Kidney (tissue), 14 donors: ENCODE results near the gene C1QTNF1. TPM values are rescaled to one million over a fixed set of nuclear protein-coding genes. Genes with fewer than 3 reads are reported as not detected.
A peak's percentile ranks its signal among the peaks of the same experiment; 100 is the strongest.

Source experiments
- DNase-seq, 5 donors: peaks; one replicate each; pipeline ENCODE4 v3.0.0-alpha.2; 2013 to 2020
- FAIRE-seq: peaks from 2 replicates; lab custom pipeline; 2012; peaks lifted over from hg19 to GRCh38; lab: Jason Lieb, UNC
- H3K27ac ChIP-seq, 2 donors: one replicate each; pipeline ENCODE4 v1.7.0; 2013; ENCODE audit warnings: low read depth in 2 of 2, low read length in 2 of 2, inconsistent platforms in 1 of 2
- H3K27me3 ChIP-seq: one replicate; pipeline ENCODE4 v1.7.1; 2013; ENCODE audit warnings: low read length, inconsistent platforms; ENCODE audit not compliant: control insufficient read depth, insufficient read depth
- H3K36me3 ChIP-seq, 3 donors: one replicate each; pipeline versions ENCODE4 v1.7.0 to v1.7.1; 2013; ENCODE audit warnings: low read length in 3 of 3, control low read depth in 1 of 3, inconsistent platforms in 1 of 3; ENCODE audit not compliant: insufficient read depth in 3 of 3, control insufficient read depth in 2 of 3
- H3K4me1 ChIP-seq, 3 donors: one replicate each; pipeline versions ENCODE4 v1.7.0 to v1.7.1; 2013; ENCODE audit warnings: low read length in 3 of 3, inconsistent platforms in 1 of 3, low read depth in 1 of 3; ENCODE audit not compliant: control insufficient read depth in 2 of 3, insufficient read depth in 2 of 3
- H3K4me3 ChIP-seq, 3 donors: one replicate each; pipeline versions ENCODE4 v1.7.0 to v1.8.1; 2013; ENCODE audit warnings: low read length in 3 of 3, control low read depth in 1 of 3, inconsistent platforms in 1 of 3
- H3K9ac ChIP-seq, 3 donors: one replicate each; pipeline versions ENCODE4 v1.7.0 to v1.7.1; 2013; ENCODE audit warnings: low read length in 3 of 3, control low read depth in 1 of 3, inconsistent platforms in 1 of 3
- H3K9me3 ChIP-seq, 3 donors: one replicate each; pipeline versions ENCODE4 v1.7.0 to v1.7.1; 2013; ENCODE audit warnings: low read length in 3 of 3, control low read depth in 1 of 3, inconsistent platforms in 1 of 3; ENCODE audit not compliant: control insufficient read depth in 2 of 3, insufficient read depth in 1 of 3
- intact Hi-C: fragments of 100-400 bp; cut with DNase I; formaldehyde crosslinking; loops from one replicate; pipeline ENCODE4 v1.11.1; 2022
- polyA plus RNA-seq: library from polyadenylated mRNA; stranded (reverse); fragments of 350-450 nt; fragmentation: Illumina TruSeq; extraction: RNeasy Lipid Tissue Mini Kit (QIAGEN cat#74804); gene quantifications from one replicate; pipeline ENCODE4 v1.2.3, GENCODE V29; 2014; ENCODE audit warnings: low read depth, low replicate concordance; ENCODE audit not compliant: insufficient read depth
- total RNA-seq: library from RNA; stranded (reverse); fragmentation: NEBNext Ultra II Directional; extraction: Animal tissue kit (Norgen Biotek cat#: 25700); gene quantifications from one replicate; pipeline ENCODE4 v1.2.1, GENCODE V29; 2021
- TF ChIP-seq, protein P1 (sequence below): IDR thresholded peaks from 3 replicates; pipeline ENCODE4 v1.5.1; 2012; ENCODE audit warnings: mild to moderate bottlenecking, moderate library complexity, borderline replicate concordance; ENCODE audit not compliant: insufficient read depth; ENCODE audit errors: extremely low read depth
- donor health status: control.
- donor health status: control.
- donor health status: control.
- donor health status: control.
- donor health status: control.
- donor health status: DM: yes; HTN: yes; CAD: no.
- donor health status: Normal renal cell carcinoma (clear cell type).

The C1QTNF1 gene
- total and polyA plus RNA-seq, 2 donors from 2014 or later: 18.0 to 65.2 TPM

DNA sequence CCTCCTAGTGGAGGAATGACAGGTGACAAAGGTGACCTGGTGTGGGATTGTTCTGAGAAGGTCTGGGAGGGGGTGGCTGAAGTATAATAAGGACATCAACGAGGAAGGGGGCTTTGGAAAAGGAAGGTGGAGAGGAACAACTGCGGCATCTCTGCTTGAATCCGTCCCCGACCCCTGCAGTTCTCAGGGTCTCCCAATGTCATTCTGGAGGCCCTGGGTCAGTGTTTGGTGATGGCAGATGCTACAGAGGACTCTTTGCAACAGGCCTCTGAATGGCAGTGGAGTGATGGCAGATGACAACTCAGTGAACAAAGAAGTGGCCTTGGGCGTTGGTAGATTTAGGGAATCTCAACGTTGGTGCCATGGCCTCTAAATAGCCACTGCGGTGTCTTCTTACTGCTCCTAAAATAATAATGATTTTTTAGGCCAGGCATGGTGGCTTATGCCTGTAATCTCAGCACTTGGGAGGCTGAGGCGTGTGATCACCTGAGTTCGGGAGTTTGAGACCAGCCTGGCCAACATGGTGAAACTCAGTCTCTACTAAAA lies 52.0 kb downstream of the C1QTNF1 start:
- no peak overlapping the region for H3K27ac ChIP-seq
- peak overlapping the region in 2 of 3 donors; percentile 46 to 71 for H3K4me3 ChIP-seq
- FAIRE-seq (no peak), DNase-seq (no peak)
- no peaks in the 10 kb centered on the region for H3K27me3 ChIP-seq
- H3K9me3 ChIP-seq: no peaks in the 10 kb centered on the region
- H3K9ac ChIP-seq: peak overlapping the region in 1 of 3 donors; percentile 65
- H3K36me3 ChIP-seq: peaks cover 0 to 17% (median 11%) of the 10 kb centered on the region in 3 donors
- intact Hi-C loops: no loop called here
- H3K4me1 ChIP-seq: peaks cover 0 to 7% (median 0%) of the 10 kb centered on the region in 3 donors
- TF ChIP-seq, protein P1, sequence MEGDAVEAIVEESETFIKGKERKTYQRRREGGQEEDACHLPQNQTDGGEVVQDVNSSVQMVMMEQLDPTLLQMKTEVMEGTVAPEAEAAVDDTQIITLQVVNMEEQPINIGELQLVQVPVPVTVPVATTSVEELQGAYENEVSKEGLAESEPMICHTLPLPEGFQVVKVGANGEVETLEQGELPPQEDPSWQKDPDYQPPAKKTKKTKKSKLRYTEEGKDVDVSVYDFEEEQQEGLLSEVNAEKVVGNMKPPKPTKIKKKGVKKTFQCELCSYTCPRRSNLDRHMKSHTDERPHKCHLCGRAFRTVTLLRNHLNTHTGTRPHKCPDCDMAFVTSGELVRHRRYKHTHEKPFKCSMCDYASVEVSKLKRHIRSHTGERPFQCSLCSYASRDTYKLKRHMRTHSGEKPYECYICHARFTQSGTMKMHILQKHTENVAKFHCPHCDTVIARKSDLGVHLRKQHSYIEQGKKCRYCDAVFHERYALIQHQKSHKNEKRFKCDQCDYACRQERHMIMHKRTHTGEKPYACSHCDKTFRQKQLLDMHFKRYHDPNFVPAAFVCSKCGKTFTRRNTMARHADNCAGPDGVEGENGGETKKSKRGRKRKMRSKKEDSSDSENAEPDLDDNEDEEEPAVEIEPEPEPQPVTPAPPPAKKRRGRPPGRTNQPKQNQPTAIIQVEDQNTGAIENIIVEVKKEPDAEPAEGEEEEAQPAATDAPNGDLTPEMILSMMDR: no peak

DNA sequence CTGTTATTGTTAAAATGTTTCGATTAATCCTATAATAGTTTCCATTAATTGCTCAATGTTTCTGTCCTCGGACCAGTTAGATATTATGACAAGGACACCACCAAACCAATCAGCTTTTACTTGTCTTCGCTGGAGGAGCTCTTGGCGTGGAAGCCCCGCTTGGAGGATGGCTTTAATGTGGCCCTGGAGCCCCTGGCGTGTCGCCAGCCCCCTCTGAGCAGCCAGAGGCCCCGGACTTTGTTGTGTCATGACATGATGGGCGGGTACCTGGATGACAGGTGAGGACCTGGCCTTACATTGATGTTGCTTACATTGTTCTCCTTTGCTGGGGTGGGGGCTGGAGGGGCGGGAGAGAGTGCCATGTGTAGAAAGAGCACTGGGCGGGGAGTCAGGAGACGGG lies 53.6 kb downstream of the C1QTNF1 start:
- no peak overlapping the region for H3K27ac ChIP-seq
- no peak overlapping the region for H3K4me3 ChIP-seq
- no peak for FAIRE-seq
- H3K36me3 ChIP-seq: peaks cover 0 to 17% (median 11%) of the 10 kb centered on the region in 3 donors
- H3K4me1 ChIP-seq: peaks cover 0 to 7% (median 0%) of the 10 kb centered on the region in 3 donors
- intact Hi-C loops: no loop called here
- H3K9me3 ChIP-seq: no peaks in the 10 kb centered on the region
- H3K27me3 ChIP-seq: no peaks in the 10 kb centered on the region
- peak in 1 of 5 donors; percentile 46 for DNase-seq
- no peak overlapping the region for H3K9ac ChIP-seq
- TF ChIP-seq, protein P1: no peak

DNA sequence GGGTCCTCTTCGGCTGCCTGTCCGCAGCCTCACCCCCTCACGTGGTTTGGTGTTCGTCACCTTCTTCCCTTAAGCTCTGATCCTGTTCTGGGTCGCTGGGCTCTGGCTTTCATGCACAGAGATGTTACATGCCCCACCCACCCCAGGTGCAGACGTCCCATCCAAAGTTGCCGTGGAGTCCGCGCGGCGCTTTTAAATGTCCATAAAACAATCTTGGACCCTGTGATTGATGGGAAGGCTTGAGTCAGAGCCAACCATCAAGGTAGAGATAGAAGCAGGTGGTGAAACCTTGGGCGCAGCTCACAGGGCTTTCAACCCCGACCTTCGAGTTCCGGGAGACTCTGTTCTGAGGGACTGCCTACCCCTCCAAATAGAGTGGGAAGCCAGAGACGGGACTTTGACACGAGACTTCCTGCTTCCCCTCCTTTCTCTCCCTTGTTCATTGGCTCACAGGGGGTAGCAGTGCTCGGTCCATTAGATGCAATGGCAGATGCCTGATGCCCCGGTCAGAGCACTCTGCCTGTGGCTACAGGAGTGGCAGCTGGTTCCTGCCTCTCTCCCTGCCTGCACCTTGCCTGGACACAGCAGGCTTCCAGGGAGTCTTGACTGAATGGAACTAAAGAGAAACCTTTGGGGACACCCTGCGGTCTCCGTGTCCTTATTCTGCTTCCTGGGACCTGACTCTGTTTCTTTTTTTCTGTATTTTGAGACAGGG lies 54.7 kb downstream of the C1QTNF1 start:
- no peak overlapping the region for H3K27ac ChIP-seq
- TF ChIP-seq, protein P1: no peak
- no peaks in the 10 kb centered on the region for H3K9me3 ChIP-seq
- no peaks in the 10 kb centered on the region for H3K27me3 ChIP-seq
- H3K9ac ChIP-seq: no peak overlapping the region
- peaks cover 0 to 11% (median 0%) of the 10 kb centered on the region in 3 donors for H3K4me1 ChIP-seq
- intact Hi-C loops: no loop called here
- peaks cover 0 to 17% (median 14%) of the 10 kb centered on the region in 3 donors for H3K36me3 ChIP-seq
- no peak overlapping the region for H3K4me3 ChIP-seq
- FAIRE-seq (no peak), DNase-seq (peak in 1 of 5 donors; percentile 49)
